Measurements from ENCODE around the gene KIAA0930.
"Not testable (repeated sequence)": the region's sequence is repeated elsewhere in the genome, so short reads cannot be mapped to it uniquely, and the experiment has no call there.

Gene KIAA0930

DNA sequence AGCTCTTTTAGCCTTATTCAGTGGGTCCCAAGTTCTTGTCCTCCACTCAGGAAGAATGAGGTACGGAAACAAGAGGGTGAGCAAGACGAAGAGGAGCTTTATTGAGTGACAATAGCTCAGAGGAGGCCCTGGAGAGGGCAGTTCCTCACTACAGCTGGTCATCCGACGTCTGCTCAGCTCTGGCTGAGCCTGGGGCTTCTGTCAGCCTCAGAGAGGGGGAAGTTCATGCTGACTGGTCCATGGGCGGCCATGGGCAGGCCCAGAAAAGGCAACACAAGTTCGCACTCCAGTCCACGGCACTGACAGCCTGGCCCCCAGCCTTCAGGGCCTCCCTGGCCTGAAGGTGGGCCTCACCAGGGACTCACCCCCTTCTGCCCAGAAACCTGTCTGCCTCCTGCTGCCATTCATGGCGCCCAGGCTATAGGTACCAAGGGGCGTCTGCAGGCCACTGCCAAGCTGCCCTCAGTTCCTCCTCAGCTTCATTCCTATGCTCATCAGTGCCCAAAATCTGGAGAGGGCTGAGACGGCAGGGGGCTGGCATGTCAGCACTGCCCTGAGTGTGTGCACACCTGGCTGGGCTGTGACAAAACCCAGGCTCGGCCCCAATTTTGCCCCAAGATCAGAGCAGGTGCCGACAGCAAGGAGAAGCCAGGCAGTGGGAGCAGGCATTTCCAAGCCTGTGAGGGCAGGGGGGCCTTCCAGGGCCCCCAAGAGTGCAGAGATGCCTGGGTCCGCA, 21.7 kb upstream of the KIAA0930 start:
- DNase-seq, result peak; percentile 11

DNA sequence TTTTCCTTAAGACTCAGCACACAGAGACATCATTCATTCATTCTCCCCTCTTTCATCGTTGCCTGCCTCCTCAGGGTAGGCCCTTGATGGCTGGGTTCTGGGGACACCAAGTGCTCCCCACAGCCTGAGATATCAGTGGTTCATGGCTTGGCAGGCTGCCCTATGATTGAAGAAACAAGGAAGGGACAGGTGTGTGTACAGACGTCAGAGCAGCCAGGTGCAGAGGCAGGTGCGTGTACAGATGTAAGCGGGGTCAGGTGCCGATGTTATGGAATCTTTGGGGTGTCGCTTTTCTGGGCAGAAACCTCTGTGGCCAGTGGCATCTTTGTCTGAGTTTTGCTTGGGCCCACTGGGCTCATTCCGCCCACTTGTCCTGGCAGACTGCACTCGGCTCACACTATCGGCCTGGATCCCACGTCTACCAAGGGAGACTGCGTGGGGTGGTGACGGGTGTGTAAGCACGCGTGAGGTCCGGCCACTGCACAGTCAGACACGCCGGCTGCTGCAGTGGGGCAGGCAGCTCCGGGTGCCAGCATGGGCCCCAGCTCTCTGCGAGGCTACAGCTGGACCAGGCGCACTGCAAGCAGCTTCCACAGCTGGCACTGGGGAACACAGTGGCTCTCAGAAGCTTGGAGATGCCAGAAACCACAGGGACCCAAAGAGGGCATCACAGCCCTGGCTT, 20.9 kb upstream of the KIAA0930 start:
- DNase-seq, result no peak

DNA sequence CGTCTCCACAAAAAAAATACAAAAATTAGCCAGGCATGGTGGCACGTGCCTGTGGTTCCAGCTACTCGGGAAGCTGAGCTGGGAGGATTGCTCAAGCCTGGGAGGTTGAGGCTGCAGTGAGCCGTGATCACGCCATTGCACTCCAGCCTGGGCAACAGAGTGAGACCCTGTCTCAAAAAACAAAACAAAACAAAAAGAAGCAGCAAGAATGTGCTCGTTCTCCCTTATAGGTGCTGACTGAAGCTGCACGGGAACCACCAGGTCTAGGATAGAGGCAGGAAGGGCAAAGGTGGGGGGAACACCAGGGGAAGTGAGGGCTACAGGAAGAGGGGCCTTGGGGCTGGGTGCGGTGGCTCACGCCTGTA, 19.7 kb upstream of the KIAA0930 start:
- DNase-seq, result not testable (repeated sequence)

DNA sequence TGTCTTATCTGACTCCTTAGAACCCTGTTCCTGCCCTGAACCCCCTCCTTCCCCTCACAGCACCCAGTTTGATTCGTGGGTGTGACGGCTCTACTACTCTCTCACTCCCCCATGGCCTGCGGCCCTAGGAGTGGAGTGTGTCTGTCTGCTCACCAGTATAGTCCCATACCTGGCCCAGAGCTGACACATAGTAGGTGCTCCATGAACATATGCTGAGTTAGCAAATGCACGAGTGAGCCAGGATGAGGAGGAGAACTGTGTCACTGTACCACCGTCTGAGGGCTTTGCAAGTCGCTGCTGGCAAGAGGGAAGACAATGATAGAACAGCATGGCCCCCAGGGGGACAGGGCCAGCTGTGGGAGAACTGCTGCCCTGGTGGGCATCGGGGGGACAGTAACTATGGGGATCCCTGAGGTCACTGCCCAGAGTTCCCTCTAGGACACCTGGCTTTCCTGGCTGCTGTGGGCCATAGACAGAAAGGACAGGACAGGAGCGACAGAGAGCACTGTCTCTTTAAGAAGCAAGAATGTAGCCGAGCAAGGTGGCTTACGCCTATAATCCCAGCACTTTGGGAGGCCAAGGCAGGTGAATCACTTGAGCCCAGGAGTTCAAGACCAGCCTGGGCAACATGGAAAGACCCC, 19.2 kb upstream of the KIAA0930 start:
- DNase-seq, result no peak

DNA sequence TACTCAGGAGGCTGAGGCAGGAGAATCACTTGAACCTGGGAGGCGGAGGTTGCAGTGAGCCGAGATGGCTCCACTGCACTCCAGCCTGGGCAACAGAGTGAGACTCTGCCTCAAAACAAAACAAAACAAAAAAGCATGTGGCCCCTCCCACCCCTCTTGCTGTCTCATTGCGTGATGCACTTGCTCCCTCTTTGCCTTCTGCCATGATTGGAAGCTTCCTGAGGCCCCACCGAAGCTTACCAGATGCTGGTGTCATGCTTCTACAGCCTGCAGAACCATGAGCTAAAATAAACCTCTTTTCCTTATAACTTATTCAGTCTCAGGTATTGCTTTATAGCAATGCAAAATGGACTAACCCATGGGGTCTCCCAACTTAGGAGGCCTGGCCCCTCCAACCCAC, 17.2 kb upstream of the KIAA0930 start:
- not testable (repeated sequence) for DNase-seq

DNA sequence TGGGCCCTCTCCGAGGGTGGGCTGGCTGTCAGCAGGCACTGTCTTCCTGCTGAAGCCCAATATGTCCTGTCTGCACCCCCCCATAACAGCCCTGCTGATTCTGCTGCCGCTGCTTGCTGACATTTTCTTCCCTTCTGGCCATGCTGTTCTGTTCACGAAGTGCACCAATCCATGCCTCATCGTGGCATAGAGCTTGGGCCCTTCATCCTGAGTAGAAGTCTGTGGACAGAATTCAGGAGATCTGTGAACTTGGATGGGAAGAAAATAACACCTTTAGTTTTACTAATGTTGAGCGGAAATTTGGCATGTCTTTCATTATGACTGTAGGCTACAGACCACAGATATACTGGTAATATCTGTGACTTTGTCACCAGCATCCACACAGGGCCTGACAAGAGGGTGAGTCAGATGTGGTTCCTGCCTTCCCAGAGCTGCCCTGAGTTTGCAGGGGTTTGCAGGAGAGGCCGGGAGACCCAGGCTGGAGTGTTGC, 14.1 kb upstream of the KIAA0930 start:
- no peak for DNase-seq

DNA sequence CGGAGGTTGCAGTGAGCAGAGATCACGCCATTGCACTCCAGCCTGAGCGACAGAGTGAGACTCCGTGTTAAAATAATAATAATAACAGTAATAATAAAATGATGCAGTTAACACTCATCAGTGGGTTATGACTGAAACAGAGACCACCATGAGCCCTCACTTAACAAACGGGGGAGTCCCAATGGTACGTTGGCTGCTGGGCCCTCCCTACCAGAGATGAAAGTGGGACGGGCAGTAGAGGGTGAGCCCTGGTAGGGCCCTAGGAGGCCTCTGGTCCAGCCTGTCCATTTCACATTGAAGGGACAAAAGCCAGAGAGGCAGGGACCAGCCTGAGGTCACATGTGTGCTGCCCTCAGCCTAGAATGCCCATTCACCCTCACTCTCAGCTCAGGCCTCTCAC, 13.7 kb upstream of the KIAA0930 start:
- no peak for DNase-seq

DNA sequence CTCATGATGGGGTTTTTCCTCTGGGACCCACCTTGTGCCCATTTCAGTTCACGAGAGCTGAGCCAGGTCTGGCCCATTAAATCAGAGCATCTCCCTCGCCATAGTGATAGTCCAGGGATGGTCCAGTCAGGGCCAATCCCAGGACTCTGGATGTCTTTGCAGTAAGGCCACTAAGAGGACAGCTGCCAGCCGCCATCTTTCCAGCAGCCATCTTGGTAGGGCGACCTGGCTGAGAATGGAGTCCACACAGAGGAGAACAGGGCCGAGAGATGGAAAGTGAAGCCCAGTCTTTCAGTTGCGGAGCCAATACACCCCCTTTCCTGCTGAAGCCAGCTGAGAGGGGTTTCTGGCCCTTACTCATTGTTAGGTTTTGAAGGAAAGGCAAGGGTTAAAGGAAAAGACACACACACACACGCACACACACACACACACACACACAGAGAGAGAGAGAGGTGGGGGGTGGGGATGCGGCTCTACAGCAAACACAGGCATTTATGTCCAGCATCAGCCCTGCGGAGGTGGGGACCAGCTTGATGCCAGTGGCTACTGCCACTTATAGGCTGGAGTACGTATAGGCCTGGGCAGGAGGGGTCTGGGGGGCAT, 12.4 kb upstream of the KIAA0930 start:
- no peak for DNase-seq

DNA sequence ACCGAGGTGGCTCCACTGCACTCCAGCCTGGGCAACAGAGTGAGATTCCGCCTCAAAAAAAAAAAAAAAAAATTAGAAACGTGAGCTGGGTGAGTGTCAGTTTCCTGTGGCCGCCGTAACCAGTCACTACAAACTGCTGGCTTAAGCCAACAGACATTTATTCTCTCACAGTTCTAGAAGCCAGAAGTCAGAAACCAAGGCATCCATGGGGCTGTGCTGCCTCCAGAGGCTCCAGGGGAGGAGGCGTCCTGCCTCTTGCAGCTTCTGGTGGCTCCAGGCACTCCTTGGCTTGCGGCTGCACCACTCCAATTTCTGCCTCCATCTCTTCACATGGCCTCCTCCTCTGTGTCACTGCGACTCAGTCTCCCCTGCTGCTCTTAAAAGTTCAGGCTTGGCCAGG, 11.1 kb upstream of the KIAA0930 start:
- DNase-seq, result no peak

DNA sequence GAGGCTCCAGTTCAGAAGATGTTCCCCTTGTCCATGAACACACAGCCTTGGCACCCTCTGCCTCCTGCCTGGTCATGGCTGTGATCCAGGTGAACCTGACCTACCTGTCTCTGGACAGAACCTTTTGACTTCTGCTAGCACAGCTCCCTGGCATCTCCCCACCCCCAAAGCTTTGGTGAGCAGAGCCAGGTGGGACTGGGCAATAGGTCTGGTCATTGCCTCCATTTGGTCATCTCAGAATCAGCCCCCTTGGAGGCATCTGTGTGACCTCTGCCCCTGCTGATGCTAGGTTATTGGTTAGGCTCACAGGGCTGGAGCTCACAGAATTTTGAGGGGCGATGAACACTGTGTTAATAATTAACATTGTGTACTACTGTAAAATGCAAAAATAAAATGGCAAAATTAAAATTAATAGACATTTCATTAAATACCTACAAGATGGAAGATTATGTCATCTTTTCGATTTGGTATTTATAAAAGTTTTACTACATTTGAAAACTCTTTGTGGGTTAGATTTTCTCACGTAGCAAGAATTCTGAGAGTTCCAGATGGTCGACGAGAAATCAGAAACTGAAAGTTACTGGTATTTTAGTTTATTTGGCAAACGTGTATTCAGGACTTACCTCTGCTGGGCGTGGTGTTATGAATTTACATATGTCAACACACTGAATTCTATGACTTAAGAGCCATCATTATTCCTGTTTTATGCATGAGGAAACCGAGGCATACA, 8.3 kb upstream of the KIAA0930 start:
- no peak for DNase-seq

DNA sequence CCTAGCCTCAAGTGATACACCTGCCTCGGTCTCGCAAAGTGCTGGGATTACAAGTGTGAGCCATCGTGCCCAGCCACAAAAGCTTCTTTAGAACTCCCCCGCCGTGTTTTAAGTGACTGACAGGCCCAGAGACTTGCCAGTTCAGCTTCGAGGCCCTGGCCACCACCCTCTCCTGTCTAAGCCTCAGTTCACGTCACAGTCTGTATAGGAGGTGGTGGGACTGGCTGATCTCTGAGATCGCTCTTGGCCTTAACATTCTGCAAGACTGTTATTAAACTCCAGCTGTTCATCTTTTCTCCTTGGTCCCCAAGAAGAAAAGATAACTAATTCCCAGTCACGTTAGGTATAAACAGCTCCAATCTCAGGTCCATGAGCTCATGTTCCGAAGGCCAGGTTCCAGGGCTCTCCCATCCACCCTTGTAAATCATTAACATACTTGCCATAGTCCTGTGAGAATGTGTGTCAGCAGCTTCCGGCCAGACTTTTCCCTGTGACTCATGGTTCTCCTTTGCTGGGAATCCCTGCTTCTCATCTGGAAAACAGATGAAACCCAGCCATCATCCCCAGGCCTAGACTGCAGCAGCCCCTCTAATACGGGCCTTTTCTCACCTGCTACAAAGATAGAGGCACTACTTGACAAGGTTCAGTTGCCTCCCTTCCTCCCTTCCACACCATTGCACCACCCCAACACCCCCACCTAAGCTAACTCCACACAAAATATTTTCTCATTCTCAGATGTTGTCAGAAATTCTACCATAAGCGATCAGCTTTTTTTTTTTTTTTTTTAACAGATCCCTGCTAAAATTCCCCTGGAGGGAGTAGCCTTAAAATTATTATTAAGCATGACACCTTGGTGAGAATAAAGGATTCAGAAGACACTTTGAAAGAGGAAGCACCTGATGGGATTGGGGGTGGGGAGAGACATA, 5.6 kb upstream of the KIAA0930 start:
- no peak for DNase-seq

DNA sequence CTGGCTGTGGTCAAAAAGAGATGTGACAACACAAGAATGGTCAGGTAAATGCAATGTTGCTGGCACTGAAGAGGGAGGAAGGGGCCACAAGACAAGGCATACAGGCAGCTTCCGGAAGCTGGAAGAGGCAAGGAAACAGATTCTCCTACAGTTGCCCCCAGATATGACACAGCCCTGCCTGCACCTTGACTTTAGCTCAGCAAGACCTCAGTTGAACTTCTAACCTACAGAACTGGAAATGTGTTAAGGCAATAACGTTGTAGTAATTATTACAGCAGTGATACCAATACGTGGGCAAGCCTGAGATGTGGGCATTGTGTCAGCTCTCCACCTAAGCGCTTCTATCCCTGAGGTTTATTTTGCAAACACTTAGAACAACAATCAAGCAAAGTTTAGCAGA, 4.2 kb upstream of the KIAA0930 start:
- DNase-seq, result no peak

DNA sequence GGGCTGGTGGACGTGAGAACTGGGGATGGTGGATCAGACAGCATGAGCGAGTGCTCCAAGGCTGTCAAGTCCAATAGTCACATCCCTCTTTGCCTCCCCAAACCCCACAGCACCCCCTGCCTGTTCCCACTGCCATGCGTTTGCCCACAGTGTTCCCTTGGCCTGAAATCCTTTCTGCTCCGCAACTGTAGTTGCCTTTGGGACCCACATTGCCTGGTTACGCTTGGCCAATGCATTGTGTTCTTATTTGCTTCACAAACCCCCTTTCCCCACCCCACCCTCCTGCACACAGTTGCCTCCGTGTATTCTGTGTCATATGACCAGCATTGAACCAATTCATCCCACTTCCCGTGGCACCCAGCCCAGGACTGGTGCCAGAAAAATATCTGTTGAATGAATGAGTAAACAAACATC, 2.1 kb upstream of the KIAA0930 start:
- DNase-seq, result no peak

DNA sequence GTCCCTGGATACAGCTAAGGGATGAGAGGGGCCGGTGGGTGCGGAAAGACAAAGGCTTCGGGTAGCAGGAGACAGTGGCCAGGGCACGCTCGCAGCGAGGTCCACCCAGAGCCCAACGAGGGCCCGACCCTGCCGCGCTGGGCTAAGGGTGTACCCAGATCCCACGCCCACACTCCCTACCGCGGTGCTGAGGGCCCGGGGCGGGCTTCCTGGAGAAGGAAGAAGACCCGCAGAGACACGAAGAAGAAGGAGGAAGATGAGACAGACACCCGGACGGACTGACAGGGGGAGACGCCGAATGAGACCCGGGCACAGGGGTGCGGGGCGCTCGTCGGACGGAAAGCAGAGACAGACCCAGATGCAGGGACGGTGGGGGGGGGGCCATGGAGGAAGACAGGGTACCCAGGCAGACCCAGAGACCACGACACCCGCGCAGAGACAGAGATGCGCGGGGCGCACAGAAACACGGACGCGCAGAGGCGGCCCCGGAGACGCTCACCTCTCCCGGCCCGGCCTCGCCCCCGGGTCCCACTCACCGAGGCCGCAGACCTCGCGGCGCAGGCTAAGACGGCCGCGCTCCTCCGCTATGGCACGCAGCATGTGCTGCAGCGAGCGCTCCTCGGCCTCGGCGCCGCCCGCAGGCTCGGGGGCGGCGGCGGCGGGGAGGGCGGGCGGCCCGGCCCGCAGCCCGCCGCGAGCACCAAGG, 437 bp downstream of the KIAA0930 start:
- DNase-seq, result peak; percentile 51

DNA sequence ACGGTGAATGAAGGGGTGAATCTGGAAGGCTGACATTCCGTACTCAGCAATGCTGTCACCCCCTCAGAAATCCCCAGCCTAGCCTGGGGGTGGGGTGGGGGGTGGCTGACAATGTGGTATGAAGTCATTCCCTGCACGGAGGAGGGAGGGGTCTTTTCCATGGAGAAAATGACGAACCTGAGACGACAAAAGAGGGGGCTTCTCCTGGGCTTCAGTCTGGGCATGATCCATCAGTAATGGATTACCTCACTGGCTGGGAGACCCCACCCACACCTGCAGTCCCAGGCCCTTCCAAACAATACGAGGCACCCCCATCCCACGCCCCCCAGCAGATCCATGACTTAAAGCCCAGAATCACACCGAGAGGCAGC, 1.0 kb downstream of the KIAA0930 start:
- no peak for DNase-seq

DNA sequence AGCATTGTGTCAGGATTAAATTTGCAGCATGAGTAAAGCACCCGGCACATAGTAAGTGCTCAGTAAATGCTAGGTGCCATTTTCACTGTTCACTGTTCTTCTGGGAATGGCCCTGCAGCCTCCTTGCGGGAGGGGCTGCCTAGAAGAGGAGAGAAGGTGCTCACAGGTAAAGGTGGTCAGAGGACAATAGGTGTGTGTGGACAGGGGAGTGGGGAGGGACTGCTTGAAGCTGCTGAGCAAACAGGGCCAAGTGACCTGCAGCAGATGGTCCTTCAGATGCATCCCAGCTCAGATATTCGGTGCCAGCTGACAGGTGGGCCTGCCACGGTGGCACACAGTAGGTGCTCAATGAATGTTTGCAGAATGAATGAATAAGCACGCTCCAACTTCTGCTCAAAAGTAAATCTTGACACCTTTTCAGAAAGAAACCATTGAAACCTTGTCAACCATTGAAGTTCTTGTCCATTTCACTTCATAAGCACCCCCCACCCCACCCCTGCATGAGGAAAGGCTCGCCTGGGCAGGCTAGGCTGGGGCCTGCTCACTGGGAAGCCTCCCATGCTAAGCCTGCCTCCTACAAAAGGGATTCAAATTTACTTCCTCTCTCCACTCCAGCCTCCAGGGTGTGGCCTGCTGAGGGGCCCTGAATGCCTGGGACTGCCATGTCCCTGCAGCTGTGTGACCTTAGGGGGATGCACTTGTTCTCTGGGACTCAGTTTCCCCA, 1.6 kb downstream of the KIAA0930 start:
- DNase-seq, result no peak

DNA sequence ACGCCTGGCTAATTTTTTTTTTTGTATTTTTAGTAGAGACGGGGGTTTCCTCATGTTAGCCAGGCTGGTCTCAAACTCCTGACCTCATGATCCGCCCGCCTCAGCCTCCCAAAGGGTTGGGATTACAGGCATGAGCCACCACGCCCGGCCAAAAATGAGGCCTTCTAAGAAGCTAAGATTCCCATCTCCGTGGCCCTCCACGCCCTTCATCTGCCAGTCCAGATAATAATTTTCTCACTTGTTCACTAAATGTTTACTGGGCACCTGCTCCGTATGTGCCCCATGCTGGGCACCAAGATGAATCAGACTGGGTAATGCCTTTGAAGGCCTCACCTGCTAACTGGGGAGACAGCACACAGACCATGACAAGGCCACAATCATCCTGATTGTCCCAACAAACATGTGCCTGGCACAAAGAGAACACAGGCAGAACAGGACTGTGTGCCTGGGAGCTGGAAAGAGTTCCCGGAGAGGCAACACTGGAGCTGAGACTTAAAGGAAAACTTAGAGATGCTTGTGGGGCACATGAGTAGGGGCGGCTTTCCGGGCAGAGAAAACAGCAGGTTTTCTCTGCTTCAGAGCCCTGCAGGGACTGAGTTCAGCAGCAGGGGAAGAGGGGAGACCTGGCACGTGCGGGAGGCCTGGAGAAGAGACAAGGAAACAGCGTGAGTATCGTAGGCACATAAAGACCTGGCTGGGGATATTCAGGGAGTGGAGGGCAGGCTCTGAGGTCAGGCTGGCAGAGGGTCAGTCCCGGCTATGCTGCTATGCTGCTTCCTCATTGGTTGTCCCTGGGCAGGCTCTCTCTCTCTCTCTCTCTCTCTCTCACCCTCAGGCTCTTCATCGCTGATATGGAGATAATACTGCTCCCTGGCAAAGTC, 2.4 kb downstream of the KIAA0930 start:
- DNase-seq, result no peak

DNA sequence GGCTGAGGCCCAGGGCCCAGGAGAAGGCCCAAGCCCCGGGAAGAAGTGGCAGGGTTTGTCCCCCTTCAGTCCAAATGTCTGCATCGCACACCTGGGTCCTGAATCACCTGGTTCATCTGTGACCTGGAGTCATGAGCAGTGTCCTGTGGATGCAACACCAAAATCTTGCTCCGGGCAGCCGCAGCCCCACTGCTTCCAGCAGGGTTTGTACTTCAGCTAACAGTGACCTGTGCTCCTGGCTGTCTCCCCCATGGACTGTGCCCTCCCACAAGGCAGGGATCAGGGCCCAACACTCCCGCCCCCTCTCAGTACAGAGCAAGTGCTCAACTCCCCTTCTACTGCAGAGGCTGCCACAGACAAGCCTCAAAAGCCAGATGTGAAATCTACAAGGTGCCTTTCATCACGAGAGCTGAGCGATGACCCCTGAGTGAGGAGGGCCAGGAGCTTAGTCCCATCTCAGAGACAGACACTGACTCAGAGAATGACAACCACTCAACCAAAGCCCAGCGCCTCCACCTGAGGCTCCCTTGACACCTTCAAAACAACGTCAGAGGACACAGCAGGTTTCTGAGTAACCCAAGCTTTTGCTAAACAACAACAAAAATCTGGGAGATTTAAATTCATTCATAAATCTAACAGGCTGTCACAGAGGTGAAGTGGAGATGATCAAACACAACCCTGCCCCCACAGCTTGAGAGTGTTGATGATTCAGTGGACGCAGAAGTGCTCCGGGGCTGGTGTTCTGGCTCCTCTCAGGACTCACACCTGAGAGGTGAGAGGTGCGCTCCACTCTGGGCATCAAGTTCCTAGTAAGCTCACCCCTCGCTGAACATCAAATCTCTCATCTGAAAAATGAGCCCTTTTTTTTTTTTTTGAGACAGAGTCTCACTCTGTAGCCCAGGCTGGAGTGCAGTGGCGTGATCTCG, 3.4 kb downstream of the KIAA0930 start:
- DNase-seq, result no peak
